Activated naive CD4-positive, alpha-beta T cell treated with anti-CD3 and anti-CD28 coated beads, Interleukin-2, amount 50 U/mL, for 24 hours (primary cell): ENCODE measurements around the gene POU3F1.
"Not testable (repeated sequence)": the region's sequence is repeated elsewhere in the genome, so short reads cannot be mapped to it uniquely, and the experiment has no call there.

Experiments used
- H3K27ac Mint-ChIP-seq: one replicate; pipeline ENCODE4 v1.8.0; 2021; ENCODE audit warnings: mild to moderate bottlenecking, mixed read lengths
- H3K27me3 Mint-ChIP-seq: one replicate; pipeline ENCODE4 v1.8.0; 2021; ENCODE audit warnings: mixed read lengths
- H3K36me3 Mint-ChIP-seq: one replicate; pipeline ENCODE4 v1.8.0; 2021; ENCODE audit warnings: mixed read lengths
- H3K4me1 Mint-ChIP-seq: one replicate; pipeline ENCODE4 v1.8.0; 2021; ENCODE audit warnings: mixed read lengths
- H3K4me3 Mint-ChIP-seq: one replicate; pipeline ENCODE4 v1.8.0; 2021; ENCODE audit warnings: mild to moderate bottlenecking, mixed read lengths
- H3K9me3 Mint-ChIP-seq: one replicate; pipeline ENCODE4 v1.8.0; 2021; ENCODE audit warnings: mixed read lengths

The POU3F1 gene

GRCh38 chr1:38044221-38045215 lies 2.1 kb downstream of the POU3F1 start:
- Mint-ChIP-seq H3K9me3 (no peaks in the 10 kb centered on the region), H3K4me3 (peak overlapping the region; percentile 81), H3K27me3 (peaks cover 36% of the 10 kb centered on the region), H3K27ac (no peak overlapping the region), H3K36me3 (no peaks in the 10 kb centered on the region), H3K4me1 (peaks cover 14% of the 10 kb centered on the region)

- H3K9me3 Mint-ChIP-seq = no peaks in the 10 kb centered on the region
- peaks cover 14% of the 10 kb centered on the region for H3K4me1 Mint-ChIP-seq
- no peaks in the 10 kb centered on the region for H3K36me3 Mint-ChIP-seq
- peak overlapping the region; percentile 63 for H3K27ac Mint-ChIP-seq
- no peak overlapping the region for H3K4me3 Mint-ChIP-seq
- H3K27me3 Mint-ChIP-seq = peaks cover 41% of the 10 kb centered on the region
Observed at GRCh38 chr1:38043036-38043747, 3.4 kb downstream of the POU3F1 start.

- H3K9me3 Mint-ChIP-seq = no peaks in the 10 kb centered on the region
- no peak overlapping the region for H3K27ac Mint-ChIP-seq
- peaks cover 14% of the 10 kb centered on the region for H3K4me1 Mint-ChIP-seq
- H3K27me3 Mint-ChIP-seq = peaks cover 41% of the 10 kb centered on the region
- no peaks in the 10 kb centered on the region for H3K36me3 Mint-ChIP-seq
- H3K4me3 Mint-ChIP-seq = no peak overlapping the region
Observed at GRCh38 chr1:38041936-38042834, 4.4 kb downstream of the POU3F1 start.

- H3K36me3 Mint-ChIP-seq = no peaks in the 10 kb centered on the region
- peaks cover 11% of the 10 kb centered on the region for H3K4me1 Mint-ChIP-seq
- H3K4me3 Mint-ChIP-seq = no peak overlapping the region
- no peak overlapping the region for H3K27ac Mint-ChIP-seq
- H3K9me3 Mint-ChIP-seq = no peaks in the 10 kb centered on the region
- H3K27me3 Mint-ChIP-seq = peaks cover 40% of the 10 kb centered on the region
Observed at GRCh38 chr1:38039331-38040088, 7.1 kb downstream of the POU3F1 start.

- Mint-ChIP-seq H3K36me3 (no peaks in the 10 kb centered on the region), H3K27me3 (peaks cover 36% of the 10 kb centered on the region), H3K4me1 (peaks cover 6% of the 10 kb centered on the region), H3K27ac (no peak overlapping the region), H3K9me3 (no peaks in the 10 kb centered on the region), H3K4me3 (no peak overlapping the region)
Observed at GRCh38 chr1:38038861-38039260, 7.7 kb downstream of the POU3F1 start.

GRCh38 chr1:38037221-38037939 lies 9.2 kb downstream of the POU3F1 start:
- H3K4me3 Mint-ChIP-seq = no peak overlapping the region
- H3K27me3 Mint-ChIP-seq = peaks cover 25% of the 10 kb centered on the region
- no peaks in the 10 kb centered on the region for H3K9me3 Mint-ChIP-seq
- no peaks in the 10 kb centered on the region for H3K4me1 Mint-ChIP-seq
- H3K27ac Mint-ChIP-seq = no peak overlapping the region
- H3K36me3 Mint-ChIP-seq = no peaks in the 10 kb centered on the region

GRCh38 chr1:38034871-38035270 lies 11.7 kb downstream of the POU3F1 start:
- H3K9me3 Mint-ChIP-seq = no peaks in the 10 kb centered on the region
- H3K36me3 Mint-ChIP-seq = no peaks in the 10 kb centered on the region
- H3K4me1 Mint-ChIP-seq = peaks cover 20% of the 10 kb centered on the region
- H3K27me3 Mint-ChIP-seq = peaks cover 10% of the 10 kb centered on the region
- H3K27ac Mint-ChIP-seq = no peak overlapping the region
- no peak overlapping the region for H3K4me3 Mint-ChIP-seq

GRCh38 chr1:38032992-38033391 lies 13.6 kb downstream of the POU3F1 start:
- peaks cover 38% of the 10 kb centered on the region for H3K4me1 Mint-ChIP-seq
- not testable (repeated sequence) for H3K36me3 Mint-ChIP-seq, H3K27me3 Mint-ChIP-seq, H3K9me3 Mint-ChIP-seq, H3K4me3 Mint-ChIP-seq, H3K27ac Mint-ChIP-seq

- Mint-ChIP-seq H3K4me3 (peak overlapping the region; percentile 57), H3K9me3 (no peaks in the 10 kb centered on the region), H3K27ac (peak overlapping the region; percentile 65), H3K4me1 (peaks cover 53% of the 10 kb centered on the region), H3K27me3 (peaks cover under 1% of the 10 kb centered on the region), H3K36me3 (no peaks in the 10 kb centered on the region)
Observed at GRCh38 chr1:38031513-38031866, 15.1 kb downstream of the POU3F1 start.

GRCh38 chr1:38030596-38031512 lies 15.7 kb downstream of the POU3F1 start:
- peaks cover 55% of the 10 kb centered on the region for H3K4me1 Mint-ChIP-seq
- peak overlapping the region; percentile 90 for H3K27ac Mint-ChIP-seq
- H3K4me3 Mint-ChIP-seq = peak overlapping the region; percentile 64
- peaks cover 1% of the 10 kb centered on the region for H3K36me3 Mint-ChIP-seq
- H3K27me3 Mint-ChIP-seq = no peaks in the 10 kb centered on the region
- no peaks in the 10 kb centered on the region for H3K9me3 Mint-ChIP-seq

GRCh38 chr1:38029685-38030511 lies 16.7 kb downstream of the POU3F1 start:
- peaks cover 55% of the 10 kb centered on the region for H3K4me1 Mint-ChIP-seq
- H3K27me3 Mint-ChIP-seq = no peaks in the 10 kb centered on the region
- H3K36me3 Mint-ChIP-seq = peaks cover 6% of the 10 kb centered on the region
- peak overlapping the region; percentile 64 for H3K4me3 Mint-ChIP-seq
- H3K9me3 Mint-ChIP-seq = no peaks in the 10 kb centered on the region
- peak overlapping the region; percentile 90 for H3K27ac Mint-ChIP-seq

GRCh38 chr1:38029081-38029681 lies 17.4 kb downstream of the POU3F1 start:
- peak overlapping the region; percentile 92 for H3K27ac Mint-ChIP-seq

More at GRCh38 chr1:38029081-38029681, 17.4 kb downstream of the POU3F1 start:
- Mint-ChIP-seq H3K4me1 (peaks cover 55% of the 10 kb centered on the region), H3K36me3 (peaks cover 8% of the 10 kb centered on the region), H3K27me3 (no peaks in the 10 kb centered on the region), H3K4me3 (peak overlapping the region; percentile 71), H3K9me3 (no peaks in the 10 kb centered on the region)
